ENCODE measurements around the gene ADAMTS17. TPM values are rescaled to one million over a fixed set of nuclear protein-coding genes. Genes with fewer than 3 reads are reported as not detected.
A peak's percentile ranks its signal among the peaks of the same experiment; 100 is the strongest.

The ADAMTS17 gene
- total RNA-seq, 1 experiment from 2014 or later = 1.5 TPM

DNA sequence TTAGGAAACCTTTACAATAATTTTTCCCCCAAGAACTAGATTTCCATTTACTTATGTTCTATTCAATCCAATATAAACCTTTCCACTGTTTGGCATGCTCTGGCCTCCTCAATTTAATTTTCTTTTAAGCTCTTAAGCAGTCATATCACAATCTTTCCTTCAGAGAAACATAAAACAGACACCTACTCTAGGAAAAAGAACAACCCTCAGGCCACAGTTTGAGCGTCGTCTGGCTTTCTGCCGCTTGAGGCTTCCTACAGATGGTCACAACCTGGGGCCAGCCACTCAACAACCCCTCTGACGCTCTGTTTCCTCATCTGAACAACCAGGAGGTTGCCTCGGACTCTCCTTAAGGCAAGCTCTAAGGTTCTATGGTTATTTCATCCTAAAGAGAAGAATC is 143.3 kb downstream of the ADAMTS17 start:
- intact Hi-C loops (cut with micrococcal nuclease; ENCODE audit: unreplicated experiment) = no loop called here
- peaks cover 18% of the 10 kb centered on the region for H3K4me1 ChIP-seq

DNA sequence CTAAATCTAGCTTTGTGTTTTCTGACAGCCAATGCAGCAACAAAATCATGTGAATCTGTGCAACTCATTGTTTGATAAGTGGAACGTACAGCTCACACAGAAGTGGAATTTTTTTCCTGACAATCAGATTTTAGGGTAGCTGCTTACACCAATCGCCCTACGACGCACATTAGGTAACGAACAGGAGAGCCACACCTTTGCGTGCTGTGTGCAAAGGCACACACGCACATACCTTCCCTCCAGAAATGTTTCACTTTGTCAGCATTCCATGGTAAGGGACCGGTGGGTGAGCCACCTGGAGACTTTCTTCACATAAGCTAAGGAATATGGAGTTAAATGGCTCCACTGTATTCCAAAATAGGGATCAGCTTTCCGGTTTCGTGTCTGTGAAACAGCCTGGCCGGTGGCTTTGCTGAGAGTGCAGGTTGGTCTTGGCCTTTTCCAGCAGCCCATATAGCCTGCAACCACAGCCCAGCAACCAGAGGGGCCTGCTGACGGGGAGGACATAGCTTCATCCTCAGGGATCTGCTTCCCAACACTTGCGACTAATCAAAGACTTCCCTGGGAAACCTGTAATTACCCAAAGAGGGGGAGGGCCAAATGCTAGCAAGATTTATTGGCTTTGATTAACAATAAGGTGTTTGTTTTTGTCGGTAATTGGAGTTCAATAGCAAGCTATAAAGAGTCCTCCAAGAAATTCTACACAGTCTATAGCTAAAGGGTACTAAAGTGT is 145.3 kb downstream of the ADAMTS17 start:
- intact Hi-C loops (cut with micrococcal nuclease; ENCODE audit: unreplicated experiment) = no loop called here
- Histone ChIP-seq H3K36me3 (ENCODE audit: control insufficient read depth, insufficient read depth, low read length) (no peaks in the 10 kb centered on the region), H3K27me3 (replicated peaks; ENCODE audit: control insufficient read depth, insufficient read depth, low read length) (no peaks in the 10 kb centered on the region), H3K9me3 (no peaks in the 10 kb centered on the region), H3K4me1 (no peaks in the 10 kb centered on the region), H3K4me3 (ENCODE audit: low read depth, low read length) (no peak overlapping the region)
- no peak overlapping the region for H3K4me3 Mint-ChIP-seq (ENCODE audit: unreplicated experiment)
- no TSS peak for BruUV-seq (replicated peaks)
- ChIA-PET CTCF (no interaction called here), POLR2A (no interaction called here)
- peak in 1 of 2 experiments; percentile 17 for DNase-seq
- H3K27ac Mint-ChIP-seq (ENCODE audit: unreplicated experiment) = no peak overlapping the region
- no peaks in the 10 kb centered on the region for H3K36me3 Mint-ChIP-seq (ENCODE audit: insufficient read depth, unreplicated experiment)
- H3K4me1 Mint-ChIP-seq (ENCODE audit: low read depth, unreplicated experiment) = no peaks in the 10 kb centered on the region
- TF ChIP-seq CTCF (IDR thresholded peaks at IDR 0.05; ENCODE audit: insufficient read depth in 1 of 2, low read depth in 1 of 2, low read length in 1 of 2, severe bottlenecking in 1 of 2, unreplicated experiment in 1 of 2) = no peak
- H3K9me3 Mint-ChIP-seq (ENCODE audit: unreplicated experiment) = no peaks in the 10 kb centered on the region
- H3K27me3 Mint-ChIP-seq (ENCODE audit: insufficient read depth, unreplicated experiment) = no peaks in the 10 kb centered on the region

More for the DNA sequence above, 143.3 kb downstream of the ADAMTS17 start:
- TF ChIP-seq CTCF (IDR thresholded peaks at IDR 0.05; ENCODE audit: insufficient read depth in 1 of 2, low read depth in 1 of 2, low read length in 1 of 2, severe bottlenecking in 1 of 2, unreplicated experiment in 1 of 2) = no peak
- ChIA-PET POLR2A (no interaction called here), CTCF (no interaction called here)
- Mint-ChIP-seq H3K4me1 (ENCODE audit: low read depth, unreplicated experiment) (peaks cover 10% of the 10 kb centered on the region), H3K4me3 (ENCODE audit: unreplicated experiment) (no peak overlapping the region), H3K27me3 (ENCODE audit: insufficient read depth, unreplicated experiment) (no peaks in the 10 kb centered on the region), H3K27ac (ENCODE audit: unreplicated experiment) (no peak overlapping the region), H3K9me3 (ENCODE audit: unreplicated experiment) (no peaks in the 10 kb centered on the region), H3K36me3 (ENCODE audit: insufficient read depth, unreplicated experiment) (no peaks in the 10 kb centered on the region)
- no peak for DNase-seq
- no peaks in the 10 kb centered on the region for H3K36me3 ChIP-seq (ENCODE audit: control insufficient read depth, insufficient read depth, low read length)
- H3K4me3 ChIP-seq (ENCODE audit: low read depth, low read length) = no peak overlapping the region
- no TSS peak for BruUV-seq (replicated peaks)
- H3K27me3 ChIP-seq (replicated peaks; ENCODE audit: control insufficient read depth, insufficient read depth, low read length) = no peaks in the 10 kb centered on the region
- H3K9me3 ChIP-seq = no peaks in the 10 kb centered on the region

- no peak for TF ChIP-seq CTCF (IDR thresholded peaks at IDR 0.05; ENCODE audit: insufficient read depth in 1 of 2, low read depth in 1 of 2, low read length in 1 of 2, severe bottlenecking in 1 of 2, unreplicated experiment in 1 of 2)
- no peaks in the 10 kb centered on the region for H3K27me3 ChIP-seq (replicated peaks; ENCODE audit: control insufficient read depth, insufficient read depth, low read length)
- no peaks in the 10 kb centered on the region for H3K36me3 ChIP-seq (ENCODE audit: control insufficient read depth, insufficient read depth, low read length)
- H3K9me3 ChIP-seq = no peaks in the 10 kb centered on the region
- Mint-ChIP-seq H3K9me3 (ENCODE audit: unreplicated experiment) (no peaks in the 10 kb centered on the region), H3K36me3 (ENCODE audit: insufficient read depth, unreplicated experiment) (no peaks in the 10 kb centered on the region), H3K27ac (ENCODE audit: unreplicated experiment) (no peak overlapping the region), H3K27me3 (ENCODE audit: insufficient read depth, unreplicated experiment) (no peaks in the 10 kb centered on the region), H3K4me3 (ENCODE audit: unreplicated experiment) (no peak overlapping the region), H3K4me1 (ENCODE audit: low read depth, unreplicated experiment) (no peaks in the 10 kb centered on the region)
- H3K4me3 ChIP-seq (ENCODE audit: low read depth, low read length) = no peak overlapping the region
- DNase-seq = no peak
- intact Hi-C loops (cut with micrococcal nuclease; ENCODE audit: unreplicated experiment) = no loop called here
- ChIA-PET CTCF (no interaction called here), POLR2A (no interaction called here)
- H3K4me1 ChIP-seq = no peaks in the 10 kb centered on the region
- no TSS peak for BruUV-seq (replicated peaks)
Observed at GRCh38 chr15:100194996-100195395, 146.8 kb downstream of the ADAMTS17 start.
